Measurements from ENCODE around the gene AREL1.

AREL1 gene

GRCh38 chr14:74658535-74659131 lies 54.2 kb downstream of the AREL1 start:
- FAIRE-seq: no peak

GRCh38 chr14:74656964-74657363 lies 55.9 kb downstream of the AREL1 start:
- no peak for FAIRE-seq

- no peak for FAIRE-seq
Observed at GRCh38 chr14:74655599-74656395, 57.1 kb downstream of the AREL1 start.

- no peak for FAIRE-seq
Observed at GRCh38 chr14:74654931-74655330, 57.9 kb downstream of the AREL1 start.

- no peak for FAIRE-seq
Observed at GRCh38 chr14:74653386-74654138, 59.3 kb downstream of the AREL1 start.

- no peak for FAIRE-seq
Observed at GRCh38 chr14:74652541-74652940, 60.3 kb downstream of the AREL1 start.

GRCh38 chr14:74650927-74651686 lies 61.8 kb downstream of the AREL1 start:
- FAIRE-seq: no peak

- FAIRE-seq: no peak
Observed at GRCh38 chr14:74649673-74650072, 63.2 kb downstream of the AREL1 start.

- FAIRE-seq: no peak
Observed at GRCh38 chr14:74649167-74649566, 63.7 kb downstream of the AREL1 start.

- no peak for FAIRE-seq
Observed at GRCh38 chr14:74648601-74649000, 64.3 kb downstream of the AREL1 start.

- no peak for FAIRE-seq
Observed at GRCh38 chr14:74647678-74648461, 65.0 kb downstream of the AREL1 start.

GRCh38 chr14:74647061-74647677 lies 65.7 kb downstream of the AREL1 start:
- no peak for FAIRE-seq

- FAIRE-seq: no peak
Observed at GRCh38 chr14:74645756-74646470, 67.0 kb downstream of the AREL1 start.

- no peak for FAIRE-seq
Observed at GRCh38 chr14:74645244-74645643, 67.6 kb downstream of the AREL1 start.

- no peak for FAIRE-seq
Observed at GRCh38 chr14:74641601-74642391, 71.1 kb downstream of the AREL1 start.

GRCh38 chr14:74638966-74639365 lies 73.9 kb downstream of the AREL1 start:
- FAIRE-seq: no peak

GRCh38 chr14:74638066-74638465 lies 74.8 kb downstream of the AREL1 start:
- no peak for FAIRE-seq

- no peak for FAIRE-seq
Observed at GRCh38 chr14:74637178-74637550, 75.7 kb downstream of the AREL1 start.

GRCh38 chr14:74636424-74637177 lies 76.3 kb downstream of the AREL1 start:
- FAIRE-seq: no peak

GRCh38 chr14:74635847-74636246 lies 77.0 kb downstream of the AREL1 start:
- FAIRE-seq: no peak

Data from A204.1 (cell line).